ENCODE results near the gene ANKRD11.
A peak's percentile ranks its signal among the peaks of the same experiment; 100 is the strongest.
"Not testable (repeated sequence)": the region's sequence is repeated elsewhere in the genome, so short reads cannot be mapped to it uniquely, and the experiment has no call there.

ANKRD11 gene

GRCh38 chr16:89362540-89363223 lies 127.7 kb downstream of the ANKRD11 start:
- DNase-seq, result not testable (repeated sequence)

- no peak for DNase-seq
Observed at GRCh38 chr16:89361751-89362539, 128.4 kb downstream of the ANKRD11 start.

- DNase-seq, result no peak
Observed at GRCh38 chr16:89360760-89361435, 129.5 kb downstream of the ANKRD11 start.

- peak; percentile 12 for DNase-seq
Observed at GRCh38 chr16:89359264-89360147, 130.9 kb downstream of the ANKRD11 start.

- DNase-seq, result no peak
Observed at GRCh38 chr16:89358030-89359005, 132.0 kb downstream of the ANKRD11 start.

GRCh38 chr16:89357055-89357816 lies 133.1 kb downstream of the ANKRD11 start:
- DNase-seq, result no peak

- DNase-seq, result no peak
Observed at GRCh38 chr16:89355686-89356085, 134.7 kb downstream of the ANKRD11 start.

- DNase-seq, result no peak
Observed at GRCh38 chr16:89355007-89355406, 135.4 kb downstream of the ANKRD11 start.

- DNase-seq, result no peak
Observed at GRCh38 chr16:89354325-89354724, 136.0 kb downstream of the ANKRD11 start.

GRCh38 chr16:89352091-89352681 lies 138.2 kb downstream of the ANKRD11 start:
- no peak for DNase-seq

- DNase-seq, result no peak
Observed at GRCh38 chr16:89351645-89352044, 138.7 kb downstream of the ANKRD11 start.

GRCh38 chr16:89350701-89351380 lies 139.5 kb downstream of the ANKRD11 start:
- DNase-seq, result peak; percentile 31

GRCh38 chr16:89349947-89350633 lies 140.3 kb downstream of the ANKRD11 start:
- DNase-seq, result no peak

- DNase-seq, result no peak
Observed at GRCh38 chr16:89347807-89348206, 142.6 kb downstream of the ANKRD11 start.

GRCh38 chr16:89346869-89347268 lies 143.5 kb downstream of the ANKRD11 start:
- no peak for DNase-seq

- no peak for DNase-seq
Observed at GRCh38 chr16:89345642-89346150, 144.7 kb downstream of the ANKRD11 start.

GRCh38 chr16:89344846-89345611 lies 145.3 kb downstream of the ANKRD11 start:
- no peak for DNase-seq

GRCh38 chr16:89344458-89344834 lies 145.9 kb downstream of the ANKRD11 start:
- no peak for DNase-seq

Measured in kidney glomerular epithelial cell (primary cell).